ENCODE results near the gene POU2F2.

Gene POU2F2

DNA sequence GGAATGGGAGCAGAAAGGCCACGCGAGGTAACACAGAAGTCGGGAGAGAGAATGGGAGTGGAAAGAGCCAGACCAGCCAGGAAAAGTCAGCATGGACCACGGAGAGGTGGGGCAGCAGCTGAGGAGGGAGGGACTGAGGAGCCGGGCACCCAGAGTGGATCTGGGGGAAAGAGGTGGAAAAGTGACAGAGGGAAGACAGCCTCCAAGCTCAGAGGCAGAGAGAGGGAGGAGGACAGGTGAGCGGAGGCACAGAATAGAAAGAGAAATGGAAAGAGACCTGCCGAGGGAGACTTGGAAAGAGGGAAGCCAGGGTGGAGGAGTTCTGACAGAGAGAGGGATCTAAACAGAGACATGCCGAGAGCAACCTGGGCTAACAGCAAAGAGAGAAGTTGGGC lies 63.9 kb downstream of the POU2F2 start:
- Histone ChIP-seq H2AK5ac (ENCODE audit: low read length) (no peak overlapping the region), H3K4me2 (ENCODE audit: low read length) (peak overlapping the region; percentile 80), H3K4me1 (ENCODE audit: control insufficient read depth, low read depth, low read length) (peaks cover 4% of the 10 kb centered on the region), H4K8ac (ENCODE audit: low read depth, low read length) (no peak overlapping the region), H3K27me3 (ENCODE audit: insufficient read depth, low read length, poor library complexity) (no peaks in the 10 kb centered on the region), H3K9ac (ENCODE audit: low read length) (peak overlapping the region; percentile 66), H2BK15ac (replicated peaks; ENCODE audit: low read depth) (no peak overlapping the region), H3K18ac (ENCODE audit: low read length) (no peak overlapping the region), H3K36me3 (ENCODE audit: control insufficient read depth, insufficient read depth, low read length) (no peaks in the 10 kb centered on the region), H3K4ac (ENCODE audit: low read depth, low read length) (no peak overlapping the region), H2BK120ac (ENCODE audit: low read depth, low read length) (no peak overlapping the region), H3K4me3 (ENCODE audit: low read length) (peak overlapping the region; percentile 16), H3K79me1 (ENCODE audit: low read length) (no peaks in the 10 kb centered on the region), H3K27ac (ENCODE audit: low read depth, low read length) (no peak overlapping the region), H3K23ac (ENCODE audit: low read length) (no peak overlapping the region), H3K79me2 (ENCODE audit: control insufficient read depth, insufficient read depth, low read length) (no peaks in the 10 kb centered on the region), H2BK5ac (ENCODE audit: low read length) (no peak overlapping the region), H4K5ac (ENCODE audit: low read length) (no peak overlapping the region), H3K56ac (ENCODE audit: low read length) (peak overlapping the region; percentile 83)
- no CpG with 5 or more reads among the region's 8 CpGs for WGBS (ENCODE audit: extremely low coverage, insufficient coverage, low lambda C conversion rate)
- DNase-seq = no peak

DNA sequence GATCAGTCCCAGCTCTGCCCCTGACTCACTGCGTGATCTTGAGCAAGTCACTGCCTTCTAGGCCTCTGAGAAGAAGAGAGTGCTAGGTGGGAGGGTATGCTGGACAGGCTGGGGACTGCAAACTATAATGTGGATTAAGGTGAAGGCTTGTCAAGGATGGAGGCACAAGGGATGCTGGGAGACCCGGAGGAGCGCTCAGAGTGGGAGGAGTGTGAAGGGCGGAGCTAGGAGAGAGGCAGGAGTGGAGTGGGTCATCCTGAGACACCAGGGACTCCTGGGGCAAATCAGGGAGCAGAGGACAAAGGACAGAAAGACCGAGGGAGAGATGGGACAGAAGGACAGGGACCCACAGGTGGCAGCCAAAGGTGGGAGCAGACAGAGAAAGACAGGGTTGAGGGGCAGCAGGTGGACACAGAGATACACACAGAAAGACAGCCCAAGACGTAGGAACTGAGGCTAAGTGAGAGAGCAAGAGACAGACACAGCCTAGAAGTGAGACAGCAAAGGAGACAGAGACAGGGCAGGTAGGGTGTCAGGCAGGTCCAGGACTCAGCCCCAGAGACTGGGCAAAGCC lies 64.8 kb downstream of the POU2F2 start:
- Histone ChIP-seq H4K8ac (ENCODE audit: low read depth, low read length) (no peak overlapping the region), H3K23ac (ENCODE audit: low read length) (no peak overlapping the region), H3K36me3 (ENCODE audit: control insufficient read depth, insufficient read depth, low read length) (no peaks in the 10 kb centered on the region), H3K79me2 (ENCODE audit: control insufficient read depth, insufficient read depth, low read length) (no peaks in the 10 kb centered on the region), H3K18ac (ENCODE audit: low read length) (no peak overlapping the region), H3K4me1 (ENCODE audit: control insufficient read depth, low read depth, low read length) (peaks cover 4% of the 10 kb centered on the region), H3K9ac (ENCODE audit: low read length) (no peak overlapping the region), H3K4ac (ENCODE audit: low read depth, low read length) (no peak overlapping the region), H2BK15ac (replicated peaks; ENCODE audit: low read depth) (no peak overlapping the region), H3K27me3 (ENCODE audit: insufficient read depth, low read length, poor library complexity) (no peaks in the 10 kb centered on the region), H3K27ac (ENCODE audit: low read depth, low read length) (no peak overlapping the region), H3K4me3 (ENCODE audit: low read length) (no peak overlapping the region), H3K56ac (ENCODE audit: low read length) (no peak overlapping the region), H4K5ac (ENCODE audit: low read length) (no peak overlapping the region), H2AK5ac (ENCODE audit: low read length) (peak overlapping the region; percentile 24), H2BK5ac (ENCODE audit: low read length) (no peak overlapping the region), H2BK120ac (ENCODE audit: low read depth, low read length) (no peak overlapping the region), H3K79me1 (ENCODE audit: low read length) (no peaks in the 10 kb centered on the region), H3K4me2 (ENCODE audit: low read length) (peak overlapping the region; percentile 5)
- WGBS (ENCODE audit: extremely low coverage, insufficient coverage, low lambda C conversion rate) = no CpG with 5 or more reads among the region's 6 CpGs
- DNase-seq = no peak

DNA sequence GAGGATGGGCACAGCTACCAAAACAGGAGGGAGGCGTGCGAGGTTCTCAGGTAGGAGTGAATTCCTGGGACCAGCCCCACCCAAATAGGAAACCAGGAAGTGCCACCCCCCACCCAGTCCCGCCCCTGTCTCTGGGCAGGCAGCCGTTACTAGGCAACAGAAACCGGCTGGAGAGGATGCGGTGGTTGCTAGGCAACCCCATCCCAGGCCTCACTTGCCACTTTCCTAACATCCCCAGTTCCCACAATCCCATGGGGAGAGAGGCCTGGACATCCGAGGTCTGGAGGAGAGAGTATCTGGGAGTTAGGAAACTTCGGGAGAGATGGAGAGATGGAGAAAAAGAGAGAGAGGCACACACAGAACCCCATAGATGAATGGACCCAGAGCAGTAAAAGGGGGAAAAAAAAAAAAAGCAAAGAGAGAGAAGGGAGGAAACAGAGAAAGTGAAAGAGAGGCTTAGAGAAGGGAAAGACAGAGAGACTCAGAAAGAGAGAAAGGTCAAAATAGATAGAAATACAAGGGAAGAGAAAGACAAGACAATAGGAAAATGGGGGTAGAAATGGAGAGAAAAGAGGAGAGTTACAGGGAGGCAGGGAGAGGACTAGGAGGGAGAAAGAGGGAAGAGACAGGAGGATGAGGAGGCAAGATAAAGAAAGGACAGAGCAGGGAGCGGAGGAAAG lies 66.0 kb downstream of the POU2F2 start:
- Histone ChIP-seq H3K27ac (ENCODE audit: low read depth, low read length) (no peak overlapping the region), H4K8ac (ENCODE audit: low read depth, low read length) (no peak overlapping the region), H2BK15ac (replicated peaks; ENCODE audit: low read depth) (no peak overlapping the region), H3K4ac (ENCODE audit: low read depth, low read length) (no peak overlapping the region), H3K4me2 (ENCODE audit: low read length) (no peak overlapping the region), H3K79me1 (ENCODE audit: low read length) (no peaks in the 10 kb centered on the region), H3K18ac (ENCODE audit: low read length) (no peak overlapping the region), H3K4me1 (ENCODE audit: control insufficient read depth, low read depth, low read length) (peaks cover 4% of the 10 kb centered on the region), H2BK120ac (ENCODE audit: low read depth, low read length) (no peak overlapping the region), H2AK5ac (ENCODE audit: low read length) (no peak overlapping the region), H3K4me3 (ENCODE audit: low read length) (no peak overlapping the region), H2BK5ac (ENCODE audit: low read length) (no peak overlapping the region), H3K56ac (ENCODE audit: low read length) (no peak overlapping the region), H3K36me3 (ENCODE audit: control insufficient read depth, insufficient read depth, low read length) (no peaks in the 10 kb centered on the region), H3K23ac (ENCODE audit: low read length) (no peak overlapping the region), H3K79me2 (ENCODE audit: control insufficient read depth, insufficient read depth, low read length) (no peaks in the 10 kb centered on the region), H3K9ac (ENCODE audit: low read length) (no peak overlapping the region), H4K5ac (ENCODE audit: low read length) (no peak overlapping the region), H3K27me3 (ENCODE audit: insufficient read depth, low read length, poor library complexity) (no peaks in the 10 kb centered on the region)
- peak; percentile 85 for DNase-seq
- WGBS (ENCODE audit: extremely low coverage, insufficient coverage, low lambda C conversion rate) = no CpG with 5 or more reads among the region's 9 CpGs

DNA sequence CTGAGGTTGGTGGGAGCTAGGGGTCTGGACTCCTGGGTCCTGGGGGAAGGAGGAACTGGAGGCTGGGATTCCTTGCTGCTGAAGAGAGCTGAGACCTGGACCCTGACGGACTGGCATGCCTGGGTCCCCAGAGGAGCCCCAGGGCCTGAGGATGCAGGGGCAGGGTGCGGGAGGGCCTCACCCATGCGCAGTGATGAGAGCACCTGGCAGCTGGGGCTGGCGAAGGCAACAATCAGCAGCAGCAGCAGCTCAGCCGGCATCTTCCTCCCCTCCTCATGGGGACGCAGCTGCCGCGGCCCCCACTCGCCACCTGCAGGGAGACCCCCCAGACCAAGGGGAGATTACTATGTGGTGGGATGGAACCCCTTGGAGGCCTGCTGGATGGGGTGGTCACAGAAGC lies 66.7 kb downstream of the POU2F2 start:
- H2BK120ac ChIP-seq (ENCODE audit: low read depth, low read length) = no peak overlapping the region
- no peaks in the 10 kb centered on the region for H3K27me3 ChIP-seq (ENCODE audit: insufficient read depth, low read length, poor library complexity)
- WGBS (ENCODE audit: extremely low coverage, insufficient coverage, low lambda C conversion rate) = no CpG with 5 or more reads among the region's 9 CpGs
- H3K4me3 ChIP-seq (ENCODE audit: low read length) = no peak overlapping the region
- no peaks in the 10 kb centered on the region for H3K36me3 ChIP-seq (ENCODE audit: control insufficient read depth, insufficient read depth, low read length)
- no peak overlapping the region for H3K4ac ChIP-seq (ENCODE audit: low read depth, low read length)
- H2AK5ac ChIP-seq (ENCODE audit: low read length) = no peak overlapping the region
- H4K5ac ChIP-seq (ENCODE audit: low read length) = no peak overlapping the region
- H3K27ac ChIP-seq (ENCODE audit: low read depth, low read length) = no peak overlapping the region
- no peak for DNase-seq
- H3K79me1 ChIP-seq (ENCODE audit: low read length) = no peaks in the 10 kb centered on the region
- H4K8ac ChIP-seq (ENCODE audit: low read depth, low read length) = no peak overlapping the region
- no peak overlapping the region for H3K56ac ChIP-seq (ENCODE audit: low read length)
- H3K9ac ChIP-seq (ENCODE audit: low read length) = no peak overlapping the region
- peaks cover 4% of the 10 kb centered on the region for H3K4me1 ChIP-seq (ENCODE audit: control insufficient read depth, low read depth, low read length)
- no peak overlapping the region for H2BK5ac ChIP-seq (ENCODE audit: low read length)
- H3K18ac ChIP-seq (ENCODE audit: low read length) = no peak overlapping the region
- H2BK15ac ChIP-seq (replicated peaks; ENCODE audit: low read depth) = no peak overlapping the region
- no peak overlapping the region for H3K4me2 ChIP-seq (ENCODE audit: low read length)
- no peaks in the 10 kb centered on the region for H3K79me2 ChIP-seq (ENCODE audit: control insufficient read depth, insufficient read depth, low read length)
- H3K23ac ChIP-seq (ENCODE audit: low read length) = no peak overlapping the region

DNA sequence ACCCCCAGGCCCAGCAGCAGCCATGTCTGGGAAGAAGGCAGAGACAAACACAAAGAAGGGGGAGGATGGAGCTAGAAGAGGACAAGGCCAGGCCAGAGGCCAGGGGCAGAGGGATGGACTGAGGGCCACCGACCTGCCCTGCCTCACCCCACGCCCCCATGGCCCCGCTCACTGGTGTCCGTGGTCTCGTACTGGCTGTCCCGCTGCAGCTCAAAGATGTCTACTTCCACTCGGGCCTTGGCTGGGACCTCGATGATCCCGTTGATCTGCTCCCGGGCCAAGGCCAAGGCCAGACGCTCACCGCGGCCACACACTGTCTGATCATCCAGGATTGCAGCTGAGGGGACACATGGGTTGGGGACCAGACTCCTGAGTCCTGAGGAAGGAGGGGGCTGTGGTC lies 67.2 kb downstream of the POU2F2 start:
- Histone ChIP-seq H3K18ac (ENCODE audit: low read length) (no peak overlapping the region), H2BK15ac (replicated peaks; ENCODE audit: low read depth) (no peak overlapping the region), H3K56ac (ENCODE audit: low read length) (no peak overlapping the region), H2BK120ac (ENCODE audit: low read depth, low read length) (no peak overlapping the region), H3K4me3 (ENCODE audit: low read length) (no peak overlapping the region), H3K79me1 (ENCODE audit: low read length) (no peaks in the 10 kb centered on the region), H4K5ac (ENCODE audit: low read length) (no peak overlapping the region), H3K79me2 (ENCODE audit: control insufficient read depth, insufficient read depth, low read length) (no peaks in the 10 kb centered on the region), H3K27ac (ENCODE audit: low read depth, low read length) (no peak overlapping the region), H2BK5ac (ENCODE audit: low read length) (no peak overlapping the region), H3K27me3 (ENCODE audit: insufficient read depth, low read length, poor library complexity) (no peaks in the 10 kb centered on the region), H4K8ac (ENCODE audit: low read depth, low read length) (no peak overlapping the region), H3K4me2 (ENCODE audit: low read length) (no peak overlapping the region), H3K23ac (ENCODE audit: low read length) (no peak overlapping the region), H2AK5ac (ENCODE audit: low read length) (no peak overlapping the region), H3K4me1 (ENCODE audit: control insufficient read depth, low read depth, low read length) (peaks cover 4% of the 10 kb centered on the region), H3K4ac (ENCODE audit: low read depth, low read length) (no peak overlapping the region), H3K9ac (ENCODE audit: low read length) (no peak overlapping the region), H3K36me3 (ENCODE audit: control insufficient read depth, insufficient read depth, low read length) (no peaks in the 10 kb centered on the region)
- no CpG with 5 or more reads among the region's 13 CpGs for WGBS (ENCODE audit: extremely low coverage, insufficient coverage, low lambda C conversion rate)
- no peak for DNase-seq

DNA sequence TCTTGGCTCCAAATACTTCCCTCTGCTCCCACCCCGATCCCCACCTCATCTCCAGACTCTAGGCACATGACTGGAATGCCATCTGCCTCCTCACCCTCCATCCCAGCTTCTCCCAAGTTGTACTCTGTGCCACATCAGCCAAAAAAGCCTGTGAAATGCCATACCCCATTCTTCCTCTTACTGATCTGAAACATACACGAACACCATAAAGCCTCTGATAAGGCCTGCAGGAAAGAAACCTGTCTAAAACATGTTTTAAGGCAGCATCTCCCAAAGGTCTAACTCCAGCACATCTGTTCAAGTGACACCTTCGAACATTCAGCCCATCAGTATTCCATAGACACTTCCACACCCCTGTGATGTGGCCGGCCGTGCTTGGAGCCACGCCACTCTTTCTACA lies 67.8 kb downstream of the POU2F2 start:
- Histone ChIP-seq H3K27ac (ENCODE audit: low read depth, low read length) (no peak overlapping the region), H4K5ac (ENCODE audit: low read length) (no peak overlapping the region), H3K4me2 (ENCODE audit: low read length) (no peak overlapping the region), H2AK5ac (ENCODE audit: low read length) (no peak overlapping the region), H3K23ac (ENCODE audit: low read length) (no peak overlapping the region), H3K56ac (ENCODE audit: low read length) (no peak overlapping the region), H2BK120ac (ENCODE audit: low read depth, low read length) (no peak overlapping the region), H3K4me1 (ENCODE audit: control insufficient read depth, low read depth, low read length) (peaks cover 4% of the 10 kb centered on the region), H3K27me3 (ENCODE audit: insufficient read depth, low read length, poor library complexity) (no peaks in the 10 kb centered on the region), H3K36me3 (ENCODE audit: control insufficient read depth, insufficient read depth, low read length) (no peaks in the 10 kb centered on the region), H3K4me3 (ENCODE audit: low read length) (no peak overlapping the region), H2BK15ac (replicated peaks; ENCODE audit: low read depth) (no peak overlapping the region), H3K79me2 (ENCODE audit: control insufficient read depth, insufficient read depth, low read length) (no peaks in the 10 kb centered on the region), H3K79me1 (ENCODE audit: low read length) (no peaks in the 10 kb centered on the region), H3K18ac (ENCODE audit: low read length) (no peak overlapping the region), H4K8ac (ENCODE audit: low read depth, low read length) (no peak overlapping the region), H3K4ac (ENCODE audit: low read depth, low read length) (no peak overlapping the region), H3K9ac (ENCODE audit: low read length) (no peak overlapping the region), H2BK5ac (ENCODE audit: low read length) (no peak overlapping the region)
- no peak for DNase-seq
- no CpG with 5 or more reads among the region's 6 CpGs for WGBS (ENCODE audit: extremely low coverage, insufficient coverage, low lambda C conversion rate)
